RCC 7860 (cell line): ENCODE data around the gene LRRC7.

Source experiments
- DNase-seq: peaks from one replicate; pipeline ENCODE4 v3.0.0-alpha.2; 2015; ENCODE audit warnings: low spot score
- FAIRE-seq: peaks from 2 replicates; lab custom pipeline; 2012; peaks lifted over from hg19 to GRCh38; lab: Jason Lieb, UNC

Gene LRRC7

DNA sequence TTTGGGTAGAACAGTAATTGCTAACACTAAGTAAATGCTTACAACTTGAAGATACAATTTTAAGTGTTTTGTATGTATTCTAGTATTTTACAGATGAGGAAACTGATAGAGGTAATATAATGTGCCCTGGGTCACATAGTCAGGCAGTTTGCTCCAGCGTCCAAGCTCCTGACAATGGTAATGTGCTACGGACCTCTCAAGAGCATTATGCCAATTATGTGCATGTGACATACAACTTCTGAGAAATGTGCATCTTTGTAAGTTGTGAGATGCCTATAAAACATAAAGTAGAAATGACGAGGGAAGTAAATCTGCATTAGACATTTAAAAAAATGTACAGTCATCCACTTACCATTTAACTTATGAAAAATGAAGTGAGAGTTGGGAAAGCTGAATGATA is 186.8 kb downstream of the LRRC7 start:
- FAIRE-seq (no peak), DNase-seq (no peak)

DNA sequence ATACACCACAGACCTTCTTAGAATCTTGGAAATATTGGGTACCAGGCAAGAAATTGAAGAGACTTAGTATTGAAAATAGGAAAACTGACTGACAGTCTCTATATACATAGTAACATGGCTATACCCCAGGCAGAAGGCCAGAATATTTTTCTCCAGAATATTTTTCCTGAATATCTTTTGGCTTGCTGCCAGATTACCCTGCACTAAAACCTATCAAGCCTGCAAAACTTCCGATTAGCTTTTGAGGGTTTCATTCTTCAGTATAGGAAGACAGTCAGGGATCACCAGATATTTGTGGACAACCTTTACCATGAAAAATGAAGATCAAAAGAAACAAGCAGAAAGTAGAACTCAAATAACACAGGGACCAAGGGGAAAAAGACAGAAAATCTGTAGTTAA is 187.9 kb downstream of the LRRC7 start:
- DNase-seq: no peak
- FAIRE-seq: no peak

DNA sequence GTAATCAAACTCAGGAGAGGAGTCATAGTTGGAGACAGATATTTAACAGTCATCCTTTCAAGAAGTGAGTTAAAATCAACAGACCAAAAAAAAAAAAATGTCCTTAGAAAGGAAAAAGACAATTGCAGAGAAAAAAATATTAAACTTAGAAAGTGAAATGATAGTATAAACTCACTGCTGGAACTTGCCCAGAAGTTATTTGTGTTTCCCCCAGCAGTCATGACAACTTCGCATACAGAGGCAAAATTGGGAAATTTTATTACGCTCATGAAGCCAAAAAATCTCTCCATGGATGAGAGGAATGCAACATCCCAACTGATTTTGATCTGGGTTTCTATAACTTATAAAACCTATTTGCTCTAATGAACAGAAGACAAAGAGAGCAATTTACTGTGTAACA is 198.2 kb downstream of the LRRC7 start:
- FAIRE-seq (no peak), DNase-seq (no peak)

DNA sequence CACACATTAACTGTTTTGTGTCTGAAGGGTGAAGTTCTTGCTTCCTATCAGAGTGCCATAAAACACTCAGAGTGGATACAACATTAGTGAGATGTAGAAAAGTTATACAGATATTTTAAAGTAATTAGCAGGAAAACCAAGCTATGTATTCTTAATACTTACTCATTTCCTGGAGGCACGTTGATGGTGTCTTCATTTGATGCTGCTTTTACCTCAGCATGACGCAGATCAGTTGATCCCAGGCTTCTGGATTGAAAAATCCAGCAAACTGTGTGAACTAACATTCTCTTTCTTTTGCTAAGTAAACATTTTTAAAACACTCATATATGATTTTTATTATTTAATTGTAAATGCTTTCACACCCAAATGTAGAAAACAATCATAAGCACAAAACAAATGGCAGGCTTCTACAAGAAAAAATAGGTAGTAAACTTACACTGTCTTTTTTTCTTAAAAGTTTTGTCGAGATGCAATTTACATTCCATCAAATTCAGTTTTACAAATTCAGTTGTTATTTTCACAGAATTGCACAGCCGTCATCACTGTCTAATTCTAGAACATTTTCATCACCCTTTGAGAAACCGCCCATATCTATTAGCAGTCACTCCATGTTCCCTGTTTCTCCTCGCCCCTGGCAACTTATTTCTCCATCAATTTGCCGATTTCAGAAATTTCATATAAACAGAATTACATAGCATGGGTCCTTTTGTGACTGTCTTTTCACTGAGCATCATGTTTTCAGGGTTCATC is 198.9 kb downstream of the LRRC7 start:
- DNase-seq (no peak), FAIRE-seq (no peak)

DNA sequence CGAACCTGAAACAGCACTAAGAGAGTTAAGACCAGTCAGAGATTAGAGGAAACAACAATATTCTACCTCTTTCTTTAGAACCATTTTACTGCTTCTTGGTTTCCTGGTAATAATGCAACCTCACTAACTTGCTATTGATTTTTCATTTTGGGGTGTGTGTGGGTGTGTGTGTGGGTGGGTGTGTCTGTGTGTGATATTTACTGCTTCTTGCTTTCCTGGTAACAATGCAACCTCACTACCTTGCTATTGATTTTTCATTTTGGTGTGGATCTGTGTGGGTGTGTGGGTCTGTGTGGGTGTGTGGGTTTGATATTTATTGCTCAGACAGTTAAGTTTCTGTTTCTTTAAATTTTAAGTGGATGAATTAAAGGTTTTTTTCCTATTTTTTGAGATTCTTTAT is 208.8 kb downstream of the LRRC7 start:
- FAIRE-seq: no peak
- no peak for DNase-seq

DNA sequence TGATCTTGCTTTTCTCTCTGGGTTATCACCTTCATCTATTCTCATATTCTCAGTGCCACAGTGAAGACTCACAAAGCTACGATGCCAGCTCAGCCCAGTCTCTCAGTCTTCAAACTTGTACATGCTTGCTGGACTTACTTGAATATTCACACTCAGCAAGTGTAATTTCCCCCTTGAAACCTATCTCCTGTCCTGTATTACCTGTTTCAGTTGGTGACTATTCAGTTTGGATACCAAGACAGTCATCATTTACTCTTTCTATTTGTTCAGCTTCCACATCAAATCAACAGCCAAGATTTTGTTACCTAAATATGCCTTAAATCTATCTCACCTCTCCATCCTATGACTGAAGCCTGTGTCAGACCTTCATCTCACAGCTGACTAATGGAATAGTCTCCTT is 209.7 kb downstream of the LRRC7 start:
- DNase-seq (no peak), FAIRE-seq (no peak)

DNA sequence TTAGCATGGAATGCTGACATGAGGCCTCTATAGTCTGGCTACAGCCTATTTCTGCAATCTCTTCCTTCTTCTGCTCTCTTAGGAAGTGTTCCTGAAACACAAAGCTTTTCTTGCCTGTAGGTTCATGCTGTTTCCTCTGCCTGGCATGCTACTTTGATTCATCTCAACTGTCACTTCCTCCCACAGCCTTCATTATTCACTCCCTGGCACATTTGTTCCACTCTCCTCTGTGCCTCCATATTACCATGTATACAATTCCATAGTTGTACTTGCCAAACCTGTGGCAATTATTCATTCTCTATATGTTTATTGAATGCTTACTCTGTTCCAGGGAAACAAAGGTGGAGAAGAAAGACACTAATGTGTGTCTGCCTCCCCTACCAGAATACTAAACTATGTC is 210.2 kb downstream of the LRRC7 start:
- DNase-seq: no peak
- no peak for FAIRE-seq

DNA sequence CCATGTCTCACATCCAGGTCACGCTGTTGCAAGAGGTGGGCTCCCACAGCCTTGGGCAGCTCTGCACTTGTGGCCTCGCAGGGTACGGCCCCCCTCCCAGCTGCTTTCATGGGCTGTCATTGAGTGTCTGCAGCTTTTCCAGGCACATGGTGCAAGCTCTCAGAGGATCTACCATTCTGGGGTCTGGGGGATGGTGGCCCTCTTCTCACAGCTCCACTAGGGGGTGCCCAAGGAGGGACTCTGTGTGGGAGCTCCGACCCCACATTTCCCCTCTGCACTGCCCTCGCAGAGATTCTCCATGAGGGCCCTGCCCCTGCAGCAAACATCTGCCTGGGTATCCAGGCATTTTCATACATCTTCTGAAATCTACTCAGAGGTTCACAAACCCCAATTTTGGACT is 219.4 kb downstream of the LRRC7 start:
- no peak for FAIRE-seq
- DNase-seq: no peak

DNA sequence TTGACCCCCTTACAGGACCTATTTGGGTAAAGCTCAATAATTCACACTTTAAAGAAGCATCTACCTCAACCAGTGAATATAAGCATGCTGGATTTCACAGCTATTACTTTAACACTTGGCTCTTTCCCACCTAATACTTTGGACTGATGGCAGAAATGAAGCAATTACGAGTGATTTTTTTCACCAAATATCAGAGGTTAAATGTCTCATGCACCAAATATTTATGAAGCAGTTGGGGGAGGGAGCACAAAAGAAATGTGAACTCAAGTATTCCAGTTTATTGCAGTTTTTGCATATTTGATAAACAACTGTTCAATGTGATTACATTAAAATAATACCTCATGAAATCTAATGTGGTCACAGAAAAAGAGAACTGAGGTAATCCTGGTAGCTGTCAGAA is 223.6 kb downstream of the LRRC7 start:
- no peak for DNase-seq
- no peak for FAIRE-seq

DNA sequence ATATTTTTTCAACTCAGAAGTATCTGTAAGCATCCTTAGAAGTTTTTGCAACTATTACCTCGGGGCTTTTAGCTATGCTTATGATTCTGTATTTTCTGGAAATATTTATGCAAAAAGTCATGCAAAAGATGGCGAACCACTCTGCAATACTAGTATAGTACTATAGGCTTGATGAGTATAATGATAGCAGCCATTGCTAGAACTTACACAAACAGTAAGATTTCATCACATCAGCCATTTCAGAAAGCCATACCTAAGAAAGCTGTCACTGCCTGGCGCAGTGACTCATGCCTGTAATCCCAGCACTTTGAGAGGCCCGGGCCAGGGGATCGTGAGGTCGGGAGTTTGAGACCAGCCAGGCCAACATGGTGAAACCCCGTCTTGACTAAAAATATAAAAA is 227.1 kb downstream of the LRRC7 start:
- no peak for DNase-seq
- FAIRE-seq: no peak

DNA sequence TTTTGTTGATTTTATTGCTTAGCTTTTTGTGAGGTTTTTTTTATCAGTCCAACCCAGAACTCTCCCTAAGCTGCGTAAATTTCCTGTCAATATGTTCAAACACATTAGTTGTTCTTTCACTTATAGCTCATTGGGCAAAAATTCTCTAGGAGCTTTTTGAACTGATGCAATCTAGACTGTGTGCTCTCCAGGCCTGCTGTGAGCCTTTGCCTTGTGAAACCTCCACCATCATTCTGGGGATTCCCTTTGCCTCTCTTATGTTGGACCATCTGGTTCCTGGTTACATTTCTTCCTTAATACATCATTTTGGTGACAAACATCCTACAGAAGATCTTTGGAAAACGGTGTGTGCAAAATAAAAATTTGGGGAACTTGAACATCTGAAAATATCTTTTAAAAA is 247.2 kb downstream of the LRRC7 start:
- FAIRE-seq (no peak), DNase-seq (no peak)

DNA sequence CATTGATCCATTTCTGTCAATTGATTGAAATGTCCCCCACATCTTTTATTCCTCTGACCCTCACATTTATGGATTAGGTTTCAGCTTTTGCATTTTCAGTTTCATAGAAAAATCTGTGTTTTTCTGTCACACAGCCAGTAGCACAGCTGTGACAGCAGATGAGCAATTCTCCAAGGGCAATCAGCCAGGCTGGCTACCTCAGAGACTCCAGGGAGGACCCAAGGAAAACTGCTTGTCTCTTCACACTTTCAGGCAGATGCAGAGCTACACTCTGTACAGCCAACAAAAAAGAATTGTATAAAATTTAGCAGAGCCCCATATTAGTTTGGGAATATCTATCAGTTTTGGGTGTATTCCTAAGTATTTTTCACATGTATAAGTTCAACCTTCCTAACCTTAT is 257.2 kb downstream of the LRRC7 start:
- DNase-seq: no peak
- no peak for FAIRE-seq

DNA sequence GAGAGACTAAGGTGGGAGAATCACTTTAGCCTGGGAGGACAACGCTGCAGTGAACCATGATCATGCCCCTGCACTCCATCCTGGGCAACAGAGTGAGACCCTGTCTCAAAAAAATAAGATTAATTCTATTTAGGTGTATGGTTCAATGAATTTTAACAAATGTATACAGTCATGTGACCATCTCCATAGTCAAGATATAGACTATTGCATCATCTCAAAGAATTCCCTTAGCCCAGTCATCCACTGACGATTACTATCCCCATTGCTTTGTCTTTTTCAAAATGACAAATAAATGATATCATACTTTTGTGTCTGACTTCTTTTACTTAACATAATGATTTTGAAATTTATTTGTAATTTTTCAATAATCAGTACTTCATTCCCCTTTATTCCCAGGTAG is 260.0 kb downstream of the LRRC7 start:
- FAIRE-seq: no peak

DNA sequence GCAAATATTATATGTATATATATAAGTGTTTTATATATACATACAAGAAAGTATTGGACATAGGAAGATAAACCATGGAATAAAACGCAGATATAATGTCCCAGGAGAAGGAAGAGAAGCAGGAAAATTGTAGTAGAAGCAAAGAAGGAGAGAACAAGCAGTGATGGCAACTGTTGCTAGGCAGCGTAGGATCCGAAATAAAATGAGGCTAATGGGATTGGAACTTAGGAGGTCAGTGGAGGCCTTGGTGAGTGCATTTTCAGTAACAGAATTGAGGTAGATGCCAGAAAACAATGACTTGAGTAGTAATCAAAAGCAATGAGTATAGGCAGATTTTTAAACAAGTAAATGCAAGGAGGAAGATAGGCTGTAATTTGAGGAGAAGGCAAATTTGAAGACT is 265.8 kb downstream of the LRRC7 start:
- DNase-seq (no peak), FAIRE-seq (no peak)

More for the DNA sequence above, 260.0 kb downstream of the LRRC7 start:
- no peak for DNase-seq

DNA sequence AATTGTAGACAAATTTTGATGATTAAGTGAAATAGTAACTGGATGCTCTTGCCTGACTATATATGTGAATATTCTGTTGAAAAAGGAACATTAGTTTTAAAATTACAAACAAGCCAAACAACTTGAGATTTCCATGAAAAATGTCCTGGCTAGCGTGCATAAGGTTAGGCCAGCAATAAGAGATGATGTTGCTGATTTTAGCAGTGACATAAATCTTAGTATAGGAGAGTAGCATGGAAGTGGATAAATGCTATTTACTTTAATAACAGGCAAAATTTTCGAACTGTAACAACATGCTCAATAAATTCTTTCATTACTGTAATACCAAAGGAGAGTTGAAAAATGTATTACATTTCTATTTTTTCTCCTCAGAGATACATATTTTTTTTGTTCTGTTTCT is 266.6 kb downstream of the LRRC7 start:
- FAIRE-seq (no peak), DNase-seq (no peak)

DNA sequence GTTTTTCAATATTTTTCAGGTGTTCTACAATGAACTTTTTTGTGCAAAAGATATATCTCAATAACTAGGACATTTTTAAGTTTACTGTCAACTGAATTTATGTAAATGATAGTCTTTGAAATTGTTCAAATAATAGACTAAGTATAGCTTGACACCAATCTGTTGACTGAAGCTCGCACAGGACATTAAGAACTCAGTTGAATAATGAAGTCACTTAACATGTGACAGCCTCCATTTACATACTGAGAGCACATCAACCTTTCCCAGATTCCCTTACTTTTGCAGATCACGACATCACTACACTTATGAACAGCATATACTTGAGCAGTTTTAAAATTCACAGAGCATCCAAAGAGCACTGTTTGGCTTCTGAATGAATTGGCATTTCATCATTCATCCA is 268.2 kb downstream of the LRRC7 start:
- FAIRE-seq (no peak), DNase-seq (no peak)

DNA sequence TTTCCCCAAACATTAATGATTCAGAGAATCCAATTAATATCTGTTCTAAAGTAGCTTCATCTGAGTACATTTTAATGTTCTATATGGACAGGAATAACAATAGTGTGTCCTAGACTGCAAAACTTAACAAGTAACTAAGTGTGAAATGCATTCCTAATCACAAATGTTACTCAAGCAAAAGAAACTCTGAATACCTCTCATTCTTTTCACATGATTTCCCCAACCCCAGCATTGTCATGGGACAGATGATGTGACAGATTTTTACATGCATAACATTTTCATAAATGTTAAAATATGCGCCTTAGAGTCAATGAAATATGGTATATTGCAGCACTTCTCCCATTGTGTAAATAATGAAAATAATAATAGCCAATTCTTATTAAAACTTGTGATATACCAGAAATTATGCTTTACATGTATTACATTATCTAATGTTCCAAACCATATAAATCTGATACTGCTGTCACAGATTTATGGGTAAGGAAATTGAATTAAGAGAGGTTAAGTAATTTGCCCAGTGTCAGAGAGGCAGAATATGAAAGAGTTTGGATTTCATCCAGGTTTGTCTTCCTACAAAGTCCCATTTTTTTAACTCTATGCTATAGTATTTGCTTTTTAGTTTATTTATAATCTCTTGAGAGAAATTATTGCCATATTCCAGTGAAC is 269.4 kb downstream of the LRRC7 start:
- DNase-seq (no peak), FAIRE-seq (no peak)

DNA sequence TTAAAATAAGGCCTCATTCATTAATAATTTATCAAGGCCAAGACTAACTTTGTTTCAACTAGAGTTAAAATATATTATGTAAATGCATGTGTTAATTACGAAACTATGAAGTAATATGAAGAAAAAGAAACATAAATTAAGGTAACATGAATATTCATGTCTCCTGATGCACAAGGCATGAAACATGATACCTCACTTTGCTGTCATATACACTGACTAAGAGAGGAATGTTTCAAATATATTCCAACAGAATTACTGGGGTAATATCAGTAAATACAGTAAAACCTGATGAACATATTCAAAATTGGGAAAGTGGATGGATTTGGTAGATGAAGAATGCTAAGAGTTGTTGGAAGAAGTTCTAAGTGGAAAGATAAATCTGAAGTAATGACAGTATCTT is 274.6 kb downstream of the LRRC7 start:
- FAIRE-seq: no peak
- DNase-seq: no peak

DNA sequence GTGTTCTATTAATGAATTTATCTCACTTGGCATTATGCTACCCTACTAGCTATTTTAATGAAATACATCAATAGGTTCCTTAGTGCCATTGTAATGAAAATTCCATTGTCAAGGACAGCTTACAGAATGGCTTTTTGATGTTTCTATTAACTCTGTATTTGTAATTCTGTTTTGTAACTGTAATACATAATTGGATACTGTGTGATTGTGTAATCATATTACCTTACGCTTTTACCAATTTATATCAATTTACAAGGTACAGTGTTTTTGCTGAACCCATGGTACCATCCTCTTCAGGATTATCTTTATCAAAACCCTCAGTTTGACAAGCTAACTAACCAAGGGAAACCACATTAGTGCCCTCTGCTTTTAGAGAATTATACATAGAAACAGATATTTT is 277.9 kb downstream of the LRRC7 start:
- FAIRE-seq (no peak), DNase-seq (no peak)

DNA sequence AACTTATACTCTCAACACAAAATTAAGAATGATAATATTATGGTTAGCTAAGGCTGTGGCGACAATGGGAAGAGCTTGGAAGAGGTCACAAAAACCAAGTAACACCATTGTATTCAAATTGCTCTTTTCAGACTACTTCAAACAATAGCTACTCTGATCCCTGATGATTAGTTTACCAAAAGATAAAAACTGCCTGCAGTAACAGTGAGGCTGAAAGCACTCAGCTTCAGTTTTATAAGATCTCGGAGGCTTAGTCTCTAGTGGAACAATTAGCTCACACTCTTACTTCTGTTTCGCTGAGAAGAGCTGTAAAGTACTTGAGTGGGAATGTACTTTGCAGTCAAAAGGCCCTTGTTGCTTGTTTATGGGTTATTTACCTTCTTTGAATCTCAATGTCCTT is 278.5 kb downstream of the LRRC7 start:
- FAIRE-seq (no peak), DNase-seq (no peak)

DNA sequence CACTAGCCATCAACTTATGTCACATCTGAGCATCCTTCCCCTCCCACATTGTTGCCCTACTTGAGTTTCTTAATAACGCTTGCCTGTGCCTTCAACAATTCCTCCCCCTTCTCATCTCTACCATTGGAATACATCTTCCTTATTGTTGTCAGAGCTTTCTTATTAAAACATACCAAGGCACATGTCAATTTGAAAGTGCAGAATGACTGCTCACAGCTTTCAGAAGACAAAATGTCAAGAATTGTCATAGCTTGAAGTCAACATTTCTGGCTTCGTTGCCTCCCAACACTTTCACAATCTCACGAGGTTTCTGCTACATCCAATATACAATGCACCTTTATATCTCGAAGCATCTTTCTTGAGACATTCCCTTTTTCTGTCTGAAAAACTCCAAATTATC is 279.9 kb downstream of the LRRC7 start:
- no peak for DNase-seq
- no peak for FAIRE-seq

DNA sequence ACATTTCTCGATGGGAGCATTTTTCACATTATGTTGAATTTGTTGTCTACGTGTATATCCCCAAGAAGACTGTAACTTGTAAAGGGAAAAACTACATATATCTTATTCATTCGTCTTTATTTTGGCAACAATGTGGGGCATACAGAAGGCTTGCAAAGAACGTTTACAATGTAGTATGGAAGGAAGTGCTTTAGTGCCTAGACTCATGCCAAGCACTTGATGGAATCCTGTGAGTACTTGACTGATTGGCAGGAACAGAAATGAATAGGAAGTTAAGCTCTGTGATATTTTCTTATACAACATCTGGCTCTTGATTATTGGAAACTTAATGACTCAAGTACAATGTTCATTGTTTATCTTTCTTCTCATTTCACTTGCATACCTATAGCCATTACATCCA is 284.4 kb downstream of the LRRC7 start:
- no peak for FAIRE-seq

DNA sequence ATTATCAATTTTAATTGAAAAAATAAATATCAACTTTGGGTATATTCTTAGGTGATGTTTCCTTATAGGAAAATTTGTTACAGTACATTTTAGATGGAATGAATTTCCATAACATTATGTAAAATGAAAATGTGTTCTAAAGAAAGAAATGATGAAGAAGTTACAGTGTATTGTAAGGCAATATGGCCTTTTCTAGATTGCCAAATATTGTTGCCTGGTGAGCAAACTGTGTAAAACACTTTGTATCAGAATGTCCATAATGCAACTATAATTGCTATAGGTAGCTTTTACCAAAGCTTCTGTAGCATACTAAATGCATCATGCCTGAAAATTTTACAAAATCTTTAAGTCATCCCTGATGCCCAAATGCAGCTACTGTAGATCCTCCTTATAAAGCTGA is 285.0 kb downstream of the LRRC7 start:
- DNase-seq (no peak), FAIRE-seq (no peak)

More for the DNA sequence above, 284.4 kb downstream of the LRRC7 start:
- no peak for DNase-seq
